ENCODE data around the gene PIR.

PIR gene

DNA sequence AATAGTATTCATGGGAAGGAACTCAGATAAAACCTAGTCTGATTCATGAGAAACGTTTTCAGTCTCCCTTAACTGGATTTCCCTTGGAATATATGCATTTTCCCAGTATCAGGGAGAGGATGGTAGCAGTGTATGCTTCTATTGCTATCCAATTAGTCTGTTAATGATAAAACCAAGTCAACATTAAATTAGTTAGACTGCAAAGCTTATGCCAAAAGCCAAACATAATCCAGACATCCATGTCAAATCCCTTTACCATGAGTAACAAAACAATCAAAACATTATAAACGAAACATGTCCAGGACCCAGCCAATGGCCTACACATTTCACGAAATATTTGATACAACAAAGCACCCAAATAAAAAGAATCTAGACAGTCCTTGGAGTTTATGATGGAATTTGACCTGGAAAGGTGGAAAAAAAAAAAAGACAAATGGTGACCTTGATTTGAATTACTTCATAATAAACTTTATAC, 74.4 kb downstream of the PIR start:
- no peak overlapping the region for H3K4me3 ChIP-seq (ENCODE audit: extremely low read depth, insufficient read depth, low read length, poor library complexity, severe bottlenecking)
- no peaks in the 10 kb centered on the region for H3K4me1 ChIP-seq (ENCODE audit: control insufficient read depth, insufficient read depth, low read length, poor library complexity, severe bottlenecking)
- no CpG with 5 or more reads among the region's 3 CpGs for WGBS, 2 experiments (ENCODE audit: insufficient coverage in 2 of 2)
- no peaks in the 10 kb centered on the region for H3K9me3 ChIP-seq (ENCODE audit: control insufficient read depth, low read length)
- no peak overlapping the region for H3K27ac ChIP-seq (ENCODE audit: low read depth, low read length, severe bottlenecking)
- peaks cover 3% of the 10 kb centered on the region for H3K36me3 ChIP-seq (ENCODE audit: control insufficient read depth, insufficient read depth, low read length)

- WGBS, 2 experiments (ENCODE audit: insufficient coverage in 2 of 2), result no CpG with 5 or more reads among the region's 6 CpGs
- H3K9me3 ChIP-seq (ENCODE audit: control insufficient read depth, low read length), result no peaks in the 10 kb centered on the region
- H3K4me3 ChIP-seq (ENCODE audit: extremely low read depth, insufficient read depth, low read length, poor library complexity, severe bottlenecking), result no peak overlapping the region
- peaks cover 3% of the 10 kb centered on the region for H3K36me3 ChIP-seq (ENCODE audit: control insufficient read depth, insufficient read depth, low read length)
- no peak overlapping the region for H3K27ac ChIP-seq (ENCODE audit: low read depth, low read length, severe bottlenecking)
- no peaks in the 10 kb centered on the region for H3K4me1 ChIP-seq (ENCODE audit: control insufficient read depth, insufficient read depth, low read length, poor library complexity, severe bottlenecking)
Measured at GRCh38 chrX:15418041-15418706, 75.0 kb downstream of the PIR start.

- Histone ChIP-seq H3K36me3 (ENCODE audit: control insufficient read depth, insufficient read depth, low read length) (peaks cover 3% of the 10 kb centered on the region), H3K27ac (ENCODE audit: low read depth, low read length, severe bottlenecking) (no peak overlapping the region), H3K4me1 (ENCODE audit: control insufficient read depth, insufficient read depth, low read length, poor library complexity, severe bottlenecking) (no peaks in the 10 kb centered on the region), H3K4me3 (ENCODE audit: extremely low read depth, insufficient read depth, low read length, poor library complexity, severe bottlenecking) (no peak overlapping the region), H3K9me3 (ENCODE audit: control insufficient read depth, low read length) (no peaks in the 10 kb centered on the region)
- WGBS, 2 experiments (ENCODE audit: insufficient coverage in 2 of 2), result 100% methylated on average over 3 of the region's 10 CpGs; no CpG with 5 or more reads in 1 of the 2 experiments
Measured at GRCh38 chrX:15416133-15416993, 76.8 kb downstream of the PIR start.

GRCh38 chrX:15413101-15413500, 80.0 kb downstream of the PIR start:
- H3K36me3 ChIP-seq (ENCODE audit: control insufficient read depth, insufficient read depth, low read length), result peaks cover 3% of the 10 kb centered on the region
- H3K9me3 ChIP-seq (ENCODE audit: control insufficient read depth, low read length), result no peaks in the 10 kb centered on the region
- H3K4me1 ChIP-seq (ENCODE audit: control insufficient read depth, insufficient read depth, low read length, poor library complexity, severe bottlenecking), result no peaks in the 10 kb centered on the region
- H3K27ac ChIP-seq (ENCODE audit: low read depth, low read length, severe bottlenecking), result no peak overlapping the region
- WGBS, 2 experiments (ENCODE audit: insufficient coverage in 2 of 2), result no CpG with 5 or more reads among the region's 6 CpGs
- no peak overlapping the region for H3K4me3 ChIP-seq (ENCODE audit: extremely low read depth, insufficient read depth, low read length, poor library complexity, severe bottlenecking)

DNA sequence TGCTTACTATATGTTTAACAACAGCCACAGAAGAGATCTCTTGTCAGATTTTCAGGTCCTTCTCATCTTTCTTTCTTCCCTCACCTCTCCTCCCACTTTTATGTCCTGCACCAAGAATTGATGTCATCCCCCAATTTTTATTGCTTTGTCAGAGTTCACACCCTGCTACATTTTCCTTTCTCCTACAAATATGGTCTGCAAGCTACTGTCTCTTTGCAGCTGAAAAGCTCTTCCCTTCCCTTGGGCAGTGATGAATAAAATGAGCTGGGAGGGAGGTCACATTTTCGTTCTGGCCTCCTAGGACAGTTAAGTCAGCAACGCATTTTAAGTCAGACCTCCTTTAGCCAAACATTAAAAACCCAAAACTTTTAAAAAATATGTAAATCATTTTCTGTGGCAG, 82.2 kb downstream of the PIR start:
- no CpG with 5 or more reads among the region's 2 CpGs for whole genome bisulfite sequencing, 2 experiments (ENCODE audit: insufficient coverage in 2 of 2)
- Histone ChIP-seq H3K4me3 (ENCODE audit: extremely low read depth, insufficient read depth, low read length, poor library complexity, severe bottlenecking) (no peak overlapping the region), H3K27ac (ENCODE audit: low read depth, low read length, severe bottlenecking) (no peak overlapping the region), H3K4me1 (ENCODE audit: control insufficient read depth, insufficient read depth, low read length, poor library complexity, severe bottlenecking) (no peaks in the 10 kb centered on the region), H3K36me3 (ENCODE audit: control insufficient read depth, insufficient read depth, low read length) (no peaks in the 10 kb centered on the region), H3K9me3 (ENCODE audit: control insufficient read depth, low read length) (no peaks in the 10 kb centered on the region)

DNA sequence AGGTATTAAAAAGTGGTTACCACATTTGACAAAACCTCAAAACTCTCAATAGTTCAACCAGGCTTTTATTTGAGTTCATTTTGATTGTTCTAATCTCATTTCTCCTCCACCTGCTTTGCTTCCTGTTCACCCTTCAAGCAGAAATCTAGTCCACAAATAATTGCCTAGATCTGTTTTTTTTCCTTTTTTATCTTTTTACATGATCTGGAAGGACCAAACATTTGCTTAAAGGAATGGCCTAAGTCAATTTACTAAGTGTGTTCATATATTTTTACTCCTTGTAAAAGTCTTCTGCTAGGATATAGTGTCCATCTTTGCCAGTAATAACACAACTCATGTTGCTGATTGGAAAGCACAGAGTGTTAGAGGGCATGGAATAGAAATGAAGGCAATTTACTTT, 82.7 kb downstream of the PIR start:
- H3K36me3 ChIP-seq (ENCODE audit: control insufficient read depth, insufficient read depth, low read length), result no peaks in the 10 kb centered on the region
- no peaks in the 10 kb centered on the region for H3K9me3 ChIP-seq (ENCODE audit: control insufficient read depth, low read length)
- no peaks in the 10 kb centered on the region for H3K4me1 ChIP-seq (ENCODE audit: control insufficient read depth, insufficient read depth, low read length, poor library complexity, severe bottlenecking)
- no peak overlapping the region for H3K4me3 ChIP-seq (ENCODE audit: extremely low read depth, insufficient read depth, low read length, poor library complexity, severe bottlenecking)
- no peak overlapping the region for H3K27ac ChIP-seq (ENCODE audit: low read depth, low read length, severe bottlenecking)

- Histone ChIP-seq H3K27ac (ENCODE audit: low read depth, low read length, severe bottlenecking) (no peak overlapping the region), H3K36me3 (ENCODE audit: control insufficient read depth, insufficient read depth, low read length) (no peaks in the 10 kb centered on the region), H3K9me3 (ENCODE audit: control insufficient read depth, low read length) (no peaks in the 10 kb centered on the region), H3K4me3 (ENCODE audit: extremely low read depth, insufficient read depth, low read length, poor library complexity, severe bottlenecking) (no peak overlapping the region), H3K4me1 (ENCODE audit: control insufficient read depth, insufficient read depth, low read length, poor library complexity, severe bottlenecking) (no peaks in the 10 kb centered on the region)
- no CpG with 5 or more reads among the region's 3 CpGs for WGBS, 2 experiments (ENCODE audit: insufficient coverage in 2 of 2)
Measured at GRCh38 chrX:15405846-15406245, 87.3 kb downstream of the PIR start.

- WGBS, 2 experiments (ENCODE audit: insufficient coverage in 2 of 2), result 100% methylated on average over 1 of the region's 7 CpGs; no CpG with 5 or more reads in 1 of the 2 experiments
- H3K4me3 ChIP-seq (ENCODE audit: extremely low read depth, insufficient read depth, low read length, poor library complexity, severe bottlenecking), result no peak overlapping the region
- no peaks in the 10 kb centered on the region for H3K36me3 ChIP-seq (ENCODE audit: control insufficient read depth, insufficient read depth, low read length)
- H3K9me3 ChIP-seq (ENCODE audit: control insufficient read depth, low read length), result no peaks in the 10 kb centered on the region
- no peaks in the 10 kb centered on the region for H3K4me1 ChIP-seq (ENCODE audit: control insufficient read depth, insufficient read depth, low read length, poor library complexity, severe bottlenecking)
- H3K27ac ChIP-seq (ENCODE audit: low read depth, low read length, severe bottlenecking), result no peak overlapping the region
Measured at GRCh38 chrX:15404401-15405096, 88.6 kb downstream of the PIR start.

DNA sequence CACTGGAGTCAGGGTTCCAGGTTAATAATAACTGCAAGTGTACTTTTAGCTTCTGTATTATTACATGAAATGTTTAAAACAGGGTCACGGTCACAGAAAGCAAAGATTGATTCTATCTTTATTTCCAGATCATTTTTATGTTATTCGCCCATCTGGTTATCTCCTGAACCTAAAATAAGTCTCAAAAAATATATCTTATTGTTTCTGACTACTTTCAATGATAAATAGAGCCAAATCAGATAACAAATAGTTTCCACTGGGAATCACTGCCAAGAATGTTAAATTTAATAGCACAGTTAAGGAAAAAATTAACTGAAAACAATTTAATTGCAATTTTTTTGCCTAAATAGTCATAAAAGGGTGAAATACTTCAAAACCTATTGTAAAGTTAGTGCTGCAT, 91.8 kb downstream of the PIR start:
- H3K4me3 ChIP-seq (ENCODE audit: extremely low read depth, insufficient read depth, low read length, poor library complexity, severe bottlenecking), result no peak overlapping the region
- no peak overlapping the region for H3K27ac ChIP-seq (ENCODE audit: low read depth, low read length, severe bottlenecking)
- no peaks in the 10 kb centered on the region for H3K9me3 ChIP-seq (ENCODE audit: control insufficient read depth, low read length)
- WGBS, 2 experiments (ENCODE audit: insufficient coverage in 2 of 2), result no CpG with 5 or more reads among the region's 2 CpGs
- no peaks in the 10 kb centered on the region for H3K36me3 ChIP-seq (ENCODE audit: control insufficient read depth, insufficient read depth, low read length)
- H3K4me1 ChIP-seq (ENCODE audit: control insufficient read depth, insufficient read depth, low read length, poor library complexity, severe bottlenecking), result no peaks in the 10 kb centered on the region

DNA sequence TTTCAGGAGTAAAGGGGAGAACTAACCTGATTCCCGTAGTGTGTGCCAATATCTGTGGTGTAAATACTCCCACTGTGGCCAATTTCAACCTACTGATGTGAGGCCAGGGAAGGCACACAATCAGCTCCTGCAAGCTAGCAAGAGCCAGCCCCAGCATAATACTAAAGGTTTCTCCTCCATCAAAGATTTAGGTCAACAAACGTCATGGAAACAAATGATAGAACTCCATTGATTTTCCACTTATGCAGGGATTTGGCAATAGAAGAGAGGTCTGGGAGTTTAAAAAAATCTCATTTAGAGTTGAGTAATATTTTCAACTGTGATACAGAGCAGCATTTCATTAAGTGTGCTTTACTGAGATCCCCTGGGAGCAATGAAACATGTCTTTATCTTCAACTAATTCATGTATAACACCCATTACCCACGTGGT, 93.2 kb downstream of the PIR start:
- H3K4me1 ChIP-seq (ENCODE audit: control insufficient read depth, insufficient read depth, low read length, poor library complexity, severe bottlenecking), result no peaks in the 10 kb centered on the region
- no peaks in the 10 kb centered on the region for H3K36me3 ChIP-seq (ENCODE audit: control insufficient read depth, insufficient read depth, low read length)
- WGBS, 2 experiments (ENCODE audit: insufficient coverage in 2 of 2), result no CpG with 5 or more reads among the region's 3 CpGs
- H3K27ac ChIP-seq (ENCODE audit: low read depth, low read length, severe bottlenecking), result no peak overlapping the region
- no peak overlapping the region for H3K4me3 ChIP-seq (ENCODE audit: extremely low read depth, insufficient read depth, low read length, poor library complexity, severe bottlenecking)
- H3K9me3 ChIP-seq (ENCODE audit: control insufficient read depth, low read length), result no peaks in the 10 kb centered on the region

All from mesodermal cell (in vitro differentiated cells).